Activated CD8-positive, alpha-beta T cell treated with anti-CD3 and anti-CD28 coated beads for 36 hours (primary cell): ENCODE measurements around the gene PLCL2. TPM values are rescaled to one million over a fixed set of nuclear protein-coding genes. Genes with fewer than 3 reads are reported as not detected.

ENCODE experiments used
- ATAC-seq: fragments of 200-7000 bp; cut with Tn5 transposase; one replicate; pipeline ENCODE4 v1.10.0; 2021; ENCODE audit warnings: mild to moderate bottlenecking, moderate library complexity
- CTCF ChIA-PET: fragments of 350-600 bp; sonication (Branson Sonifier 250); formaldehyde crosslinking; loops from one replicate; lab custom pipeline; 2021; ENCODE audit warnings: antibody characterized with exemption; lab: Charles Lee
- POLR2A ChIA-PET: fragments of 350-600 bp; sonication (Branson Sonifier 250); formaldehyde crosslinking; loops from one replicate; lab custom pipeline; 2021; ENCODE audit warnings: antibody characterized with exemption; lab: Charles Lee
- DNase-seq: peaks from one replicate; pipeline ENCODE4 v3.0.0-alpha.2; 2020
- H3K27ac Mint-ChIP-seq: one replicate; pipeline ENCODE4 v1.8.0; 2021; ENCODE audit warnings: mild to moderate bottlenecking, mixed read lengths
- H3K27me3 Mint-ChIP-seq: one replicate; pipeline ENCODE4 v1.8.0; 2021; ENCODE audit warnings: mixed read lengths
- H3K36me3 Mint-ChIP-seq: one replicate; pipeline ENCODE4 v1.8.0; 2021; ENCODE audit warnings: low read depth, mixed read lengths
- H3K4me1 Mint-ChIP-seq: one replicate; pipeline ENCODE4 v1.8.0; 2021; ENCODE audit warnings: low read depth, mixed read lengths
- H3K4me3 Mint-ChIP-seq: one replicate; pipeline ENCODE4 v1.8.0; 2021; ENCODE audit warnings: mild to moderate bottlenecking, moderate library complexity, mixed read lengths
- H3K9me3 Mint-ChIP-seq: one replicate; pipeline ENCODE4 v1.8.0; 2021; ENCODE audit warnings: mixed read lengths
- CTCF ChIP-seq: fragments of 200-600 bp; IDR thresholded peaks from one replicate; pipeline ENCODE4 v1.8.0; 2022; ENCODE audit warnings: antibody characterized with exemption, mild to moderate bottlenecking
- intact Hi-C: fragments of 100-400 bp; cut with micrococcal nuclease; formaldehyde crosslinking; loops from one replicate; pipeline ENCODE4 v1.10.0; 2022
- total RNA-seq, 2 experiments: library from RNA; stranded (reverse); gene quantifications; one replicate each; pipeline ENCODE4 v1.2.3, GENCODE V29; 2021

Gene PLCL2
- total RNA-seq, 2 experiments from 2014 or later, result 19.4 to 19.7 TPM

DNA sequence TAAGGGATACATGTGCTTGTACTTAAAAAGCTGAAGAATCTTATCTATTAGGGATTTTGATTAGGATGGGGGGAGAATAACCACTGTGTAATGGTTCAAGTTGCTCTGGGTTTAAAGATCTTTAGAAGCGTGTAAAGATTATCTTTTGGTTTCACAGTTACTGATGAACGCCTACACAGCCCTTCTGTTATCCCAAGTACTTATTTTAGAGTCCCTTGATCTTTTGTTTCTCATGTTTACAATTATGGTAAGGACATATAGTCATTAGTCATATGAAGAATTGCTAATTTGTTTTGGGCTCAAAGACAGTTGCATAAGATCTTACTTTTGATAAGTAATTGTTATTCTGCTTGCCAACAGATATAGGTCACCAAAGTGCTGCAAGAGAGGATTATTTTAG lies 160.1 kb downstream of the PLCL2 start:
- Mint-ChIP-seq H3K27ac (no peak overlapping the region), H3K4me1 (peaks cover 43% of the 10 kb centered on the region), H3K4me3 (no peak overlapping the region), H3K27me3 (no peaks in the 10 kb centered on the region), H3K9me3 (peaks cover 4% of the 10 kb centered on the region), H3K36me3 (peaks cover 57% of the 10 kb centered on the region)
- intact Hi-C loops, result no loop called here
- ATAC-seq (peak; percentile 74), DNase-seq (no peak)
- ChIA-PET POLR2A (no interaction called here), CTCF (no interaction called here)
- TF ChIP-seq CTCF, result no peak

DNA sequence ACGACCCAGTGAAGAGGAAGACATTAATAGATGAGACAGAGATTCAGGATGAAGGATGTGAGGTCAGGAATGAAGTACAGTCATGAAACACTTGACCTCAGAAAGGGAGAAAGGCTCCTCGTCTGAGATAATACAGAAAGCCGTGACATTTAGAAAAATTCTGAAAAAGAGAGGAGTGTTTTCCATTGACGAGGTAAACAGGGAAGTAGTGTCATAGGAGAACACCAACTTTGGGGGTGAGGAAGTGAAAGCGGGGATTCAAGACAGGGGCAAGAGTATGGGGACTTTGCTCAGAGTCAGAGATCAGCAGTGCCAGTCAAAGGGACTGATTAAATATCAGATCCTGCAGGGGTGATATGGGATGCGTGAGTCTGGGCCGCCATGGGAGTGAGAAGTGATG lies 160.9 kb downstream of the PLCL2 start:
- H3K4me1 Mint-ChIP-seq, result peaks cover 36% of the 10 kb centered on the region
- H3K9me3 Mint-ChIP-seq, result peaks cover 7% of the 10 kb centered on the region
- TF ChIP-seq CTCF, result no peak
- ChIA-PET CTCF (no interaction called here), POLR2A (no interaction called here)
- no peak overlapping the region for H3K4me3 Mint-ChIP-seq
- DNase-seq, result no peak
- H3K27ac Mint-ChIP-seq, result no peak overlapping the region
- no peak for ATAC-seq
- no peaks in the 10 kb centered on the region for H3K27me3 Mint-ChIP-seq
- peaks cover 64% of the 10 kb centered on the region for H3K36me3 Mint-ChIP-seq
- intact Hi-C loops, result no loop called here

DNA sequence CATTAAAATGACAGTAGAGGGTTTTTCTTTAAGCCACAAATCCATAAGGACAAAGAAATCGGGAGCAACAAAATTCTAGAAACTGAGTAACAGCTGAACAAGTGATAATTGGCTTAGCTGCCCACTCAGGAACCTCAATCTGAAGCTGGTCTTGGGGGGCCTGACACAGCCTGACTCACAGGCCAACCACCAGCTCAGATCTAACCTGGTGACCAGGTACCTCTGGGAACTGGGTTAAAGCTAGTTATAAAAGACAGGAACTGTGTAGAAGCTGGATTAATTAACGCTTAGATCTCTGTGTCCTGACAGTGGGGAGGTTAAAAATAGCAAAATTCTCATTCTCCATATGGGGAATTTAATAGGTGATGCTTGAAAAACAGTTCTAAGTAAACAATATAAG lies 161.9 kb downstream of the PLCL2 start:
- Mint-ChIP-seq H3K27me3 (no peaks in the 10 kb centered on the region), H3K36me3 (peaks cover 65% of the 10 kb centered on the region), H3K4me3 (no peak overlapping the region), H3K27ac (no peak overlapping the region), H3K4me1 (peaks cover 35% of the 10 kb centered on the region), H3K9me3 (peaks cover 7% of the 10 kb centered on the region)
- intact Hi-C loops, result no loop called here
- ATAC-seq (no peak), DNase-seq (no peak)
- CTCF ChIA-PET, result no interaction called here
- no peak for TF ChIP-seq CTCF
- POLR2A ChIA-PET, result interaction anchor here (0.6 kb wide), 1 partner anchor 701 kb away, joined by 3 read pairs; no protein-coding TSS in a partner anchor

DNA sequence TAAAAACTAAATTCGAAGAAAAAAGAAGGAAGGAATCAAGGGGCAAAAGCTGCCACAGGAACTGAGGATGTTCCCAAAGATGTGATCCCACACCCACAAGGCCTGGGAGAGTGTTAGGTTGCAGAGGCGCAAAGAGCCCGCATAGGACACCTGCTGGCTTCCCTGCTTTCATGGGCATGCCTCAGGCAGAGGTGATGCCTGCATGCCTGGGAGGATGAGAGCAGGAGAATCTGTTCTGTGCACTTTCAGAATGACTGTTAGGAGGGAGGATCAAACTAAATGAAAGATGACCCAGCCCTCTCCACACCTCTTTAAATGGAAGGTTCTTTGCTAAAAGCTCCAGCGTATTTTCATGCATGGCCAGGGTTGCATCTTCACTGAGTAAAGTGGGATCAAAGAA lies 162.4 kb downstream of the PLCL2 start:
- Mint-ChIP-seq H3K9me3 (peaks cover 7% of the 10 kb centered on the region), H3K27ac (no peak overlapping the region), H3K27me3 (no peaks in the 10 kb centered on the region), H3K4me1 (peaks cover 35% of the 10 kb centered on the region), H3K4me3 (no peak overlapping the region), H3K36me3 (peaks cover 69% of the 10 kb centered on the region)
- no peak for TF ChIP-seq CTCF
- intact Hi-C loops, result no loop called here
- POLR2A ChIA-PET, result interaction anchor here (0.6 kb wide), 1 partner anchor 701 kb away, joined by 3 read pairs; no protein-coding TSS in a partner anchor
- DNase-seq (no peak), ATAC-seq (no peak)
- CTCF ChIA-PET, result no interaction called here

- H3K36me3 Mint-ChIP-seq, result peaks cover 67% of the 10 kb centered on the region
- intact Hi-C loops, result no loop called here
- POLR2A ChIA-PET, result no interaction called here
- no peak for TF ChIP-seq CTCF
- H3K9me3 Mint-ChIP-seq, result peaks cover 7% of the 10 kb centered on the region
- H3K4me3 Mint-ChIP-seq, result no peak overlapping the region
- CTCF ChIA-PET, result no interaction called here
- peaks cover 35% of the 10 kb centered on the region for H3K4me1 Mint-ChIP-seq
- DNase-seq, result no peak
- no peaks in the 10 kb centered on the region for H3K27me3 Mint-ChIP-seq
- no peak overlapping the region for H3K27ac Mint-ChIP-seq
- no peak for ATAC-seq
Observed at GRCh38 chr3:17047894-17048293, 163.1 kb downstream of the PLCL2 start.
